MM.1S (cell line): ENCODE data around the gene KCNA2.
A peak's percentile ranks its signal among the peaks of the same experiment; 100 is the strongest.

Experiments used
- DNase-seq: peaks from one replicate; pipeline ENCODE4 v3.0.0-alpha.2; 2015
- H2AFZ ChIP-seq: fragments of 300-600 bp; sonication (generic); 2 replicates; pipeline ENCODE4 v1.6.0; 2016; ENCODE audit warnings: antibody characterized with exemption, low read length
- H3F3A ChIP-seq: fragments of 300-600 bp; sonication (generic); 2 replicates; pipeline ENCODE4 v1.6.1; 2016; ENCODE audit warnings: mild to moderate bottlenecking, antibody characterized with exemption, low read length, moderate library complexity, mixed read lengths; ENCODE audit not compliant: insufficient read depth
- H3K27ac ChIP-seq: fragments of 300-600 bp; sonication (generic); 2 replicates; pipeline ENCODE4 v1.5.1; 2016; ENCODE audit warnings: mild to moderate bottlenecking, low read length
- H3K27me3 ChIP-seq: fragments of 300-600 bp; sonication (generic); replicated peaks from 2 replicates; pipeline ENCODE4 v1.6.0; 2016; ENCODE audit warnings: low read length; ENCODE audit not compliant: insufficient read depth
- H3K36me3 ChIP-seq: fragments of 300-600 bp; sonication (generic); replicated peaks from 2 replicates; pipeline ENCODE4 v1.6.1; 2016; ENCODE audit warnings: mild to moderate bottlenecking, low read length, mixed read lengths; ENCODE audit not compliant: insufficient read depth
- H3K4me1 ChIP-seq: fragments of 300-600 bp; sonication (generic); 2 replicates; pipeline ENCODE4 v1.6.1; 2016; ENCODE audit warnings: low read length, mixed read lengths
- H3K4me2 ChIP-seq: fragments of 300-600 bp; sonication (generic); 2 replicates; pipeline ENCODE4 v1.6.0; 2016; ENCODE audit warnings: low read depth, low read length
- H3K4me3 ChIP-seq: fragments of 300-600 bp; sonication (generic); 2 replicates; pipeline ENCODE4 v1.5.1; 2016; ENCODE audit warnings: low read length, mixed read lengths
- H3K79me2 ChIP-seq: fragments of 300-600 bp; sonication (generic); 2 replicates; pipeline ENCODE4 v1.6.1; 2016; ENCODE audit warnings: mixed run types, low read length, mixed read lengths
- H3K9ac ChIP-seq: fragments of 300-600 bp; sonication (generic); 2 replicates; pipeline ENCODE4 v1.6.1; 2016; ENCODE audit warnings: low read length, mixed read lengths
- H3K9me2 ChIP-seq: fragments of 300-600 bp; sonication (generic); replicated peaks from 2 replicates; pipeline ENCODE4 v1.6.1; 2016; ENCODE audit warnings: mild to moderate bottlenecking, low read length, mixed read lengths; ENCODE audit not compliant: insufficient read depth
- H3K9me3 ChIP-seq: fragments of 300-600 bp; sonication (generic); replicated peaks from 2 replicates; pipeline ENCODE4 v1.6.1; 2016; ENCODE audit warnings: mild to moderate bottlenecking, low read length, mixed read lengths; ENCODE audit not compliant: insufficient read depth
- H4K20me1 ChIP-seq: fragments of 300-600 bp; sonication (generic); 2 replicates; pipeline ENCODE4 v1.6.1; 2016; ENCODE audit warnings: mild to moderate bottlenecking, low read length, moderate library complexity, mixed read lengths; ENCODE audit not compliant: insufficient read depth
- CTCF ChIP-seq: fragments of 300-600 bp; sonication (generic); IDR thresholded peaks from 2 replicates; pipeline ENCODE4 v1.5.1; 2016; ENCODE audit warnings: antibody characterized with exemption, low read length, mixed read lengths
- EZH2 ChIP-seq: fragments of 300-600 bp; sonication (generic); optimal IDR thresholded peaks from 2 replicates; pipeline ENCODE3; 2017; ENCODE audit warnings: low read depth, mild to moderate bottlenecking, antibody characterized with exemption, low read length, mixed read lengths
- EZH2phosphoT487 ChIP-seq: fragments of 300-600 bp; sonication (generic); IDR thresholded peaks from 2 replicates; pipeline ENCODE4 v1.6.1; 2018; ENCODE audit warnings: antibody characterized with exemption, low read length

Gene KCNA2

GRCh38 chr1:110605901-110606656 is at the start of gene KCNA2:
TSS of gene KCNA2 (minus strand) at chr1:110606358. CDS start at chr1:110604782, 1,576 bp downstream.
- Histone ChIP-seq H3K4me2 (peak within 1 kb of the TSS; percentile 95), H3K4me1 (no peaks in the 10 kb centered on the region), H3K9me2 (no peaks in the 10 kb centered on the region), H4K20me1 (no peaks in the 10 kb centered on the region), H3F3A (no peaks in the 10 kb centered on the region), H3K79me2 (no peaks in the 10 kb centered on the region), H3K4me3 (peak within 1 kb of the TSS; percentile 59), H3K9ac (no peak within 1 kb of the TSS), H3K36me3 (no peaks in the 10 kb centered on the region), H3K27ac (no peak within 1 kb of the TSS), H3K27me3 (0 out of 2 replicates have a peak, but pooled peaks cover 11% of the 10 kb centered on the region), H3K9me3 (no peaks in the 10 kb centered on the region), H2AFZ (0 out of 2 replicates have a peak within 1 kb of the TSS, but pooled peaks have one; percentile 31)
- TF ChIP-seq EZH2phosphoT487 (no peak), CTCF (no peak), EZH2 (no peak)
- no peak for DNase-seq

GRCh38 chr1:110650609-110651008 is 44.5 kb upstream of the KCNA2 start:
- Histone ChIP-seq H4K20me1 (no peaks in the 10 kb centered on the region), H3K36me3 (no peaks in the 10 kb centered on the region), H3K9me2 (no peaks in the 10 kb centered on the region), H3K4me2 (no peak overlapping the region), H3K9ac (no peak overlapping the region), H3K27ac (no peak overlapping the region), H3K4me1 (peaks cover 20% of the 10 kb centered on the region), H3K79me2 (no peaks in the 10 kb centered on the region), H2AFZ (no peak overlapping the region), H3F3A (no peaks in the 10 kb centered on the region), H3K27me3 (no peaks in the 10 kb centered on the region), H3K9me3 (no peaks in the 10 kb centered on the region), H3K4me3 (no peak overlapping the region)
- DNase-seq, result no peak
- TF ChIP-seq EZH2phosphoT487 (no peak), CTCF (no peak), EZH2 (no peak)

GRCh38 chr1:110648417-110648816 is 42.3 kb upstream of the KCNA2 start:
- no peaks in the 10 kb centered on the region for H4K20me1 ChIP-seq
- H3K36me3 ChIP-seq, result no peaks in the 10 kb centered on the region
- H3K27ac ChIP-seq, result no peak overlapping the region
- no peaks in the 10 kb centered on the region for H3F3A ChIP-seq
- H3K9me3 ChIP-seq, result no peaks in the 10 kb centered on the region
- no peaks in the 10 kb centered on the region for H3K27me3 ChIP-seq
- H3K9me2 ChIP-seq, result no peaks in the 10 kb centered on the region
- H3K4me1 ChIP-seq, result peaks cover 20% of the 10 kb centered on the region
- TF ChIP-seq EZH2 (no peak), EZH2phosphoT487 (no peak), CTCF (no peak)
- DNase-seq, result no peak
- H3K9ac ChIP-seq, result no peak overlapping the region
- H3K4me2 ChIP-seq, result no peak overlapping the region
- no peak overlapping the region for H3K4me3 ChIP-seq
- H2AFZ ChIP-seq, result no peak overlapping the region
- no peaks in the 10 kb centered on the region for H3K79me2 ChIP-seq
